Fibroblast of lung (primary cell): Measurements from ENCODE around the gene TIGD2. TPM values are rescaled to one million over a fixed set of nuclear protein-coding genes. Genes with fewer than 3 reads are reported as not detected.

Experiments
- DNase-seq, 2 donors: peaks; one replicate each; pipeline versions ENCODE4 v3.0.0 to v3.0.0-alpha.2; 2010; ENCODE audit warnings: low read depth in 2 of 2
- H2AFZ ChIP-seq: 2 replicates; pipeline ENCODE4 v1.5.1; 2012; ENCODE audit warnings: low read length, control low read depth, inconsistent platforms
- H3K27ac ChIP-seq: 2 replicates; pipeline ENCODE4 v1.5.1; 2011; ENCODE audit warnings: low read length, control low read depth; ENCODE audit not compliant: insufficient read depth
- H3K27me3 ChIP-seq: 2 replicates; pipeline ENCODE4 v1.5.1; 2011; ENCODE audit warnings: mild to moderate bottlenecking, low read length; ENCODE audit not compliant: control insufficient read depth, insufficient read depth
- H3K36me3 ChIP-seq: 2 replicates; pipeline ENCODE4 v1.5.1; 2011; ENCODE audit warnings: low read length; ENCODE audit not compliant: control insufficient read depth, insufficient read depth
- H3K4me1 ChIP-seq: 2 replicates; pipeline ENCODE4 v1.5.1; 2011; ENCODE audit warnings: low read length; ENCODE audit not compliant: control insufficient read depth, insufficient read depth; ENCODE audit errors: extremely low read depth
- H3K4me2 ChIP-seq: 2 replicates; pipeline ENCODE4 v1.5.1; 2011; ENCODE audit warnings: low read length, control low read depth; ENCODE audit not compliant: insufficient read depth; ENCODE audit errors: extremely low read depth
- H3K4me3 ChIP-seq, 4 experiments: fragments of 200-600 bp in 1 of 4; sonication (generic) in 1 of 4; replicated peaks in 1 of 4; 2 replicates each; pipeline ENCODE4 v1.5.1; 2011 to 2016; ENCODE audit warnings: low read length in 4 of 4, low read depth in 3 of 4, mild to moderate bottlenecking in 3 of 4, control low read depth in 2 of 4, inconsistent platforms in 1 of 4, mixed read lengths in 1 of 4; ENCODE audit not compliant: insufficient read depth in 1 of 4; ENCODE audit errors: control extremely low read depth in 1 of 4
- H3K79me2 ChIP-seq: 2 replicates; pipeline ENCODE4 v1.5.1; 2012; ENCODE audit warnings: mild to moderate bottlenecking, low read length, inconsistent platforms; ENCODE audit not compliant: control insufficient read depth, insufficient read depth
- H3K9ac ChIP-seq: 2 replicates; pipeline ENCODE4 v1.5.1; 2011; ENCODE audit warnings: mild to moderate bottlenecking, low read length, control low read depth; ENCODE audit not compliant: insufficient read depth
- H3K9me3 ChIP-seq: 2 replicates; pipeline ENCODE4 v1.5.1; 2012; ENCODE audit warnings: low read depth, low read length; ENCODE audit not compliant: control insufficient read depth, insufficient read depth
- H4K20me1 ChIP-seq: 2 replicates; pipeline ENCODE4 v1.5.1; 2011; ENCODE audit warnings: low read length; ENCODE audit not compliant: control insufficient read depth, insufficient read depth; ENCODE audit errors: extremely low read depth
- EZH2 ChIP-seq: IDR thresholded peaks from 2 replicates; pipeline ENCODE4 v1.5.1; 2012; ENCODE audit warnings: low read length, control low read depth, mild to moderate bottlenecking; ENCODE audit errors: missing control alignments
- polyA plus RNA-seq, 2 donors: library from polyadenylated mRNA; depleted of rRNA in 1 of 2; stranded (reverse) in 1 of 2; unstranded in 1 of 2; fragments of >200 nt; gene quantifications; 2 replicates each; pipeline ENCODE4 v1.2.1, GENCODE V29; 2011 to 2012; ENCODE audit warnings: missing spikeins in 1 of 2
- total RNA-seq: library from RNA; depleted of rRNA; stranded (reverse); fragments of >200 nt; gene quantifications from 2 replicates; pipeline ENCODE4 v1.2.1, GENCODE V29; 2014
- TF ChIP-seq, protein P1 (sequence below), 2 donors: IDR thresholded peaks in 1 of 2; conservative IDR thresholded peaks in 1 of 2; 1 replicate in 1 of 2; 2 replicates in 1 of 2; pipeline ENCODE4 v1.5.1; 2011 to 2012; ENCODE audit warnings: low read length in 2 of 2, control low read depth in 1 of 2, inconsistent platforms in 1 of 2, low read depth in 1 of 2, mild to moderate bottlenecking in 1 of 2

TIGD2 gene
- total and polyA plus RNA-seq, 2 donors (not counting 1 experiment from before 2014, with no cell fraction given), result 6.1 to 11.7 TPM

DNA sequence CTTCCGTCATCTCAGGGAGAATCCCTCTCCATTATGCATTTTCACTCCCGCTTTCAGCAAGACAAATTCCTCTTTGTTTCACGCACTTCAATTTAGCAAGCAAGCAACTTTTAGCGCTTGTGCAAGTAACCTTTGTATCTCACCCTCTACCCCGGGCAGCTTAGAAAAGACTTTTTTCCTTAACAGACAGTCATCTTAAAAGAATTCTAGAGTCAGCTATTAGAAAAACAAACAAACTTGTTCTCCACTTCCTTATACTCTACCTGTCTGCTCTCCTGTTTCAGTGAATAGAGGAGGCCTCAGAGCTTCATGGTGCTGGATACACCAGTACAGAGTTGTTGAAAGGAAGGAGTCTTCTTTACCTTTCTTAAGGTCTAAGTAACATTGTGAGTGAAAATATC, 12.1 kb downstream of the TIGD2 start:
- no peaks in the 10 kb centered on the region for H3K27me3 ChIP-seq
- H3K9me3 ChIP-seq, result no peaks in the 10 kb centered on the region
- no peak overlapping the region for H3K4me3 ChIP-seq
- peaks cover under 1% of the 10 kb centered on the region for H3K4me1 ChIP-seq
- no peak overlapping the region for H3K27ac ChIP-seq
- no peaks in the 10 kb centered on the region for H3K36me3 ChIP-seq
- H4K20me1 ChIP-seq, result no peaks in the 10 kb centered on the region
- H3K9ac ChIP-seq, result no peak overlapping the region
- peak; percentile 31 to 51 for DNase-seq
- H2AFZ ChIP-seq, result no peak overlapping the region
- no peaks in the 10 kb centered on the region for H3K79me2 ChIP-seq
- TF ChIP-seq, protein P1, sequence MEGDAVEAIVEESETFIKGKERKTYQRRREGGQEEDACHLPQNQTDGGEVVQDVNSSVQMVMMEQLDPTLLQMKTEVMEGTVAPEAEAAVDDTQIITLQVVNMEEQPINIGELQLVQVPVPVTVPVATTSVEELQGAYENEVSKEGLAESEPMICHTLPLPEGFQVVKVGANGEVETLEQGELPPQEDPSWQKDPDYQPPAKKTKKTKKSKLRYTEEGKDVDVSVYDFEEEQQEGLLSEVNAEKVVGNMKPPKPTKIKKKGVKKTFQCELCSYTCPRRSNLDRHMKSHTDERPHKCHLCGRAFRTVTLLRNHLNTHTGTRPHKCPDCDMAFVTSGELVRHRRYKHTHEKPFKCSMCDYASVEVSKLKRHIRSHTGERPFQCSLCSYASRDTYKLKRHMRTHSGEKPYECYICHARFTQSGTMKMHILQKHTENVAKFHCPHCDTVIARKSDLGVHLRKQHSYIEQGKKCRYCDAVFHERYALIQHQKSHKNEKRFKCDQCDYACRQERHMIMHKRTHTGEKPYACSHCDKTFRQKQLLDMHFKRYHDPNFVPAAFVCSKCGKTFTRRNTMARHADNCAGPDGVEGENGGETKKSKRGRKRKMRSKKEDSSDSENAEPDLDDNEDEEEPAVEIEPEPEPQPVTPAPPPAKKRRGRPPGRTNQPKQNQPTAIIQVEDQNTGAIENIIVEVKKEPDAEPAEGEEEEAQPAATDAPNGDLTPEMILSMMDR (conservative IDR thresholded peaks at IDR 0.05 in 1 of 2, IDR thresholded peaks at IDR 0.05 in 1 of 2; ENCODE audit: low read depth in 1 of 2, low read length in 2 of 2), result no peak
- no peak for TF ChIP-seq EZH2
- no peak overlapping the region for H3K4me2 ChIP-seq

DNA sequence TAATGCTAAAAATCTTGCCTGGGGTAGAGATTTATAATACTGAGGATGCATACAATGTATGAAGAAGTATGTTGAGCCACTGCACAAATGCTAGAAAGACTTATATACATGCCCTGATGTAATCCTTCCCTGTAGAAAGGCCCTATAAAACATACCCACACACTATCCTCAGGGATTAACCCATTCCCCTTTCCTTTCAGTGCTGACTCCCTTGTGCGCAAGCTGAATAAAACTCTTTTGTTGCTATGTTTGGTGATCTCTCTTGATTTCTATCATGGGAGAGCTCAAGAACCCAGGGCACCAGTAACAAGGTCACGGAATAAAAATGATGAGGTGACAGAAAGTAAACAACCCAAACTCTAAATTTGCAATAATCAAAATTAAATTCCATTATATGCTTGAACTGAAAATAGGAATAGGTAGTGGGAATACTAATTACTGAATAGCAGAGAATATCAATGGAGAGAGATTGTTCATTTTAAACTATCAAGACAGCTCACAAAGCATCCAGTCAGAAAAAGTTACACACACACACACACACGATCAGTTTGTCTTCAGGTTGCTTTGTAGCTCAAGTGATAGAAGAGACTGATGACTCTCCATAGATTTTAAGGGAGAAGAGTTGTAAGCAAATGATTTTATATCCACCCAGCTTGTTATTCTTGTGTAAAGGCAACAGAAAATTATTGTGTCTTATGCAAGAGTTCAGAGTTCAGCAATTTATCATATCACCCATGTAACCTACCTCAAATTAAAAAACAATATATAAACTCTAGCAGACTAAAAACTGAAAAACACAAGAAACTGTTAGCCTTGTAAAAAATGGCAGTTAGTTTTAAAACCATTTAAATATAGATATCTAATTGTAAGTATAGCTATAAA, 14.8 kb downstream of the TIGD2 start:
- H3K9ac ChIP-seq, result no peak overlapping the region
- H2AFZ ChIP-seq, result no peak overlapping the region
- no peak overlapping the region for H3K4me3 ChIP-seq
- no peak overlapping the region for H3K4me2 ChIP-seq
- H4K20me1 ChIP-seq, result no peaks in the 10 kb centered on the region
- H3K27ac ChIP-seq, result no peak overlapping the region
- H3K79me2 ChIP-seq, result no peaks in the 10 kb centered on the region
- no peak for TF ChIP-seq EZH2
- TF ChIP-seq, protein P1 (conservative IDR thresholded peaks at IDR 0.05 in 1 of 2, IDR thresholded peaks at IDR 0.05 in 1 of 2; ENCODE audit: low read depth in 1 of 2, low read length in 2 of 2), result no peak
- H3K36me3 ChIP-seq, result no peaks in the 10 kb centered on the region
- H3K27me3 ChIP-seq, result no peaks in the 10 kb centered on the region
- peaks cover 9% of the 10 kb centered on the region for H3K4me1 ChIP-seq
- no peak for DNase-seq
- H3K9me3 ChIP-seq, result no peaks in the 10 kb centered on the region

DNA sequence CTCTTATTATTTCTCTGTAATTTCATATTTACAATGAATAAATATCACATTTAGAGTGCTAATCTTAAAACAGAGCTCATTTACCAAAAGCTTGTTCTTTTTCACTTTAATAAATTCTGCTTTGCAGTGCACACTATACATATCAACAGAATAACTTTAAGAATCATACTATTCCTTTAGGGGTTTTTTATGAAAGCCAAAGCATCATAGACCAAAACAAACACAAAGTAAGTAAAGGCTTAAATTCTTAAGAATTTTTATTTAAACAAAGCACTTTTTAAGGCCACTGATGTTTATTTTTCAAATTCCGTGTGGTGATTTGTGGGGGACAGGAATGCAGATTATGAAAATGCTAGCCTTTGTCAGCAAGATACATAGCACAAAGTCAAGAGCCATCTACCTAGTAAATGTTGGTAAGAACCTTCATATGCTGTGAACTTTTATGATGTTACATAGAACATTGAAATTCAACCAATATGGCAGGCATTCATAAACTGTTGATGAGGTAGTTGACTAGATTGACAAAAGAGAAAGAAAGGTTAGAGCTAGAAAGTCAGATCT, 17.8 kb downstream of the TIGD2 start:
- Histone ChIP-seq H3K27ac (no peak overlapping the region), H3K79me2 (no peaks in the 10 kb centered on the region), H3K36me3 (no peaks in the 10 kb centered on the region), H4K20me1 (no peaks in the 10 kb centered on the region), H3K27me3 (no peaks in the 10 kb centered on the region), H3K4me2 (no peak overlapping the region), H3K9ac (no peak overlapping the region), H3K4me1 (peaks cover 9% of the 10 kb centered on the region), H3K9me3 (no peaks in the 10 kb centered on the region), H2AFZ (no peak overlapping the region), H3K4me3 (no peak overlapping the region)
- TF ChIP-seq, protein P1 (conservative IDR thresholded peaks at IDR 0.05 in 1 of 2, IDR thresholded peaks at IDR 0.05 in 1 of 2; ENCODE audit: low read depth in 1 of 2, low read length in 2 of 2), result no peak
- TF ChIP-seq EZH2, result no peak
- peak; percentile 62 to 83 for DNase-seq
